GM13977 (cell line): ENCODE results near the gene TOR1A.
"Not testable (repeated sequence)": the region's sequence is repeated elsewhere in the genome, so short reads cannot be mapped to it uniquely, and the experiment has no call there.

ENCODE experiments used
- DNase-seq: peaks from one replicate; pipeline ENCODE4 v3.0.0; 2012; ENCODE audit warnings: low spot score
- in situ Hi-C: fragments of 300-500 bp; cut with MboI; formaldehyde crosslinking; loops from one replicate; pipeline ENCODE4 v1.12.0; 2022; ENCODE audit warnings: low sequenced_read_pairs, low pct_unique_long_range_greater_than_20kb, mixed read lengths, inconsistent platforms; ENCODE audit not compliant: unreplicated experiment
- TF ChIP-seq, protein P1 (sequence below): IDR thresholded peaks from 2 replicates; pipeline ENCODE4 v1.5.1; 2012; ENCODE audit warnings: mild to moderate bottlenecking, control low read depth; ENCODE audit not compliant: insufficient read depth; ENCODE audit errors: extremely low read depth, missing control alignments

Gene TOR1A

DNA sequence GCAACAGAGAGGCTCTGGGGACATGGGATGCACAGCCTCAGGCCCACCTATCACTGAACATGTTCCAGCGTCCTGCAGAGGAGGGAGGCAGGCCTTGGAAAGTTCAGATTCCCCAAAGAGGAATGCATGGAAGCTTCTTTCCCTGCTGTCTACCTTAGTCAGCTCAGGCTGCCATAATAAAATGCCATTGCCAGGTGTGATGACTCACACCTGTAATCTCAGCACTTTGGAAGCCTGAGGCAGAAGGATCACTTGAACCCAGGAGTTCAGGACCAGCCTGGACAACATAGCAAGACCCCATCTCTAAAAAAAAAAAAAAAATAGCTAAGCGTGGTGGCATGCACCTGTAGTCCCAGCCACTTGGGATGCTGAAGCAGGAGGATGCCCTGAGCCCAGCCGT lies 45.5 kb downstream of the TOR1A start:
- no peak for DNase-seq
- in situ Hi-C loops = loop anchor here (25.0 kb wide), 2 partner anchors 116 to 641 kb away; partner anchors contain the start of gene PRRX2
- TF ChIP-seq, protein P1, sequence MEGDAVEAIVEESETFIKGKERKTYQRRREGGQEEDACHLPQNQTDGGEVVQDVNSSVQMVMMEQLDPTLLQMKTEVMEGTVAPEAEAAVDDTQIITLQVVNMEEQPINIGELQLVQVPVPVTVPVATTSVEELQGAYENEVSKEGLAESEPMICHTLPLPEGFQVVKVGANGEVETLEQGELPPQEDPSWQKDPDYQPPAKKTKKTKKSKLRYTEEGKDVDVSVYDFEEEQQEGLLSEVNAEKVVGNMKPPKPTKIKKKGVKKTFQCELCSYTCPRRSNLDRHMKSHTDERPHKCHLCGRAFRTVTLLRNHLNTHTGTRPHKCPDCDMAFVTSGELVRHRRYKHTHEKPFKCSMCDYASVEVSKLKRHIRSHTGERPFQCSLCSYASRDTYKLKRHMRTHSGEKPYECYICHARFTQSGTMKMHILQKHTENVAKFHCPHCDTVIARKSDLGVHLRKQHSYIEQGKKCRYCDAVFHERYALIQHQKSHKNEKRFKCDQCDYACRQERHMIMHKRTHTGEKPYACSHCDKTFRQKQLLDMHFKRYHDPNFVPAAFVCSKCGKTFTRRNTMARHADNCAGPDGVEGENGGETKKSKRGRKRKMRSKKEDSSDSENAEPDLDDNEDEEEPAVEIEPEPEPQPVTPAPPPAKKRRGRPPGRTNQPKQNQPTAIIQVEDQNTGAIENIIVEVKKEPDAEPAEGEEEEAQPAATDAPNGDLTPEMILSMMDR = no peak

DNA sequence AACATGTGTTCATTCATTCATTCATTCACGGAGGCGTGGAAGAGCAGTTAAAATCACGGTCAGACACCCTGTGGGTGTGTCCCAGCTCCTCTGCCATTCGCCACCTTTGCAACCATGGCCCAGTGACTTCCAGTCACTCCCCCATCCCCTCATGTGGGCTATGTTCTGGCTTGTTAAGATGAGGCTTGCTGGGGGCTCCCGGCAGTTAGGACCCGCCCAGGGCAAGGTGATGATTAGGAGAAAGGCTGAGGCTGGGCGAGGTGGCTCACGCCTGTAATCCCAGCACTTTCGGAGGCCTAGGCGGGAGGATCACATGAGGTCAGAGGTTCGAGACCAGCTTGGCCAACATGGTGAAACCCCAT lies 46.2 kb downstream of the TOR1A start:
- in situ Hi-C loops = loop anchor here (25.0 kb wide), 2 partner anchors 115 to 640 kb away; partner anchors contain the start of gene PRRX2
- DNase-seq = no peak
- TF ChIP-seq, protein P1 = no peak

DNA sequence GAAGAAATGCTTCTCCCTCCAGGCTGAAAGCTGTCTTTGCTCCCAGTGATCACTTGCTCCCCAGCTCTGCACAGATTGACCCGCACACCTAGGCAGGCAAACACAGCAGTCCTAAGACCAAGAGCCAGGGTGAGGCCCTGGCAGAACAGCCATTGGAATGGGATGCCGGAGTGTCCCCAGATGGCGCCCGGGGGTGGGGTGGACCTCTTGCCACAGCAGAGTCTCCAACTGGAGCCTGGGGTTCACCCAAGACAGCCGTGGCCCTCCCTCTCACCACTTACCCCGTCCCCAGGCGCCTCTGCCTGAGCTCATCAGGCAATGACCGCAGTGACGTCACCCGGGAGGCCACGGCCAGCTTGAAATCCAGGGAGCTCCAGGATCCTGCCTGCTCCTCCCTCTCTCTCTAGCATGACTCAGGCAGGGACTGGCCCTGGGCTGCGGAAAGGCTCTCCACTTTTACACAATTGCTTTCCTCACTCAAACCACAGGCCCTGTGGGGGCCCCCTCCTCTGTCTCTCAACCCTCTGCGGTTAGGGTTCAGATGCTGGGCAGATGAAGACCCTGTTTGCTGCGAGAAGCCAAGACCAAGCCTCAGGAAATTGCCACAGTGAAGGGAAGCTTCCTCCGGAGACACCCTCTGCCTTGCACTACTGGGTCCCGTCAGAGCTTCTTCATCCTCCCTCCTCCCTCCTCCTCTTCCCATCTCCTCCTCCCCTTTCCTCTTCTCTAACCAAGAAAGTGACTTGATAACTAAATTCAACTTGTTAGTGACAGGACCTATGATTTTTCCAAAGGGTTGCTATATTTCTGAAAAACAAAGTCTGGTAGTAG lies 46.8 kb downstream of the TOR1A start:
- TF ChIP-seq, protein P1 = no peak
- in situ Hi-C loops = loop anchor here (25.0 kb wide), 2 partner anchors 115 to 640 kb away; partner anchors contain the start of gene PRRX2
- no peak for DNase-seq

DNA sequence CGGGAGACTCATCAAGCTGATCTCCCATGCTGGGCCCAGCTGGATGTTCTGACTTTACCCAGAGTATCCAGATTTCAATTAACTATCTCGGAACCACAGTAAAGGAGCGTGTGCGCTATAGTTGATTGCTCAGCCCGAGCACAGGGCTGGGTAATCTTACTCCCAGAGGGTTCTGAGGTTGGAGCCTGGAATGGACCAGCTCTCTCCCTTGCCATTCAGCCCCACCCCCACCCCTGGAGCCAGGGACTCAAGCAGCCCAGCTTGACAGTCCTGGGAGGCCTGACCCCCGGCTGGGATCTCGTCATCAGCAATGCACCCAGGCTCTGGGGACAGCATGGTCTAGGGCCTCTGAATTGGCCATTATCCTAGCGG lies 47.4 kb downstream of the TOR1A start:
- in situ Hi-C loops = loop anchor here (25.0 kb wide), 2 partner anchors 114 to 639 kb away; partner anchors contain the start of gene PRRX2
- no peak for DNase-seq
- TF ChIP-seq, protein P1 = no peak

DNA sequence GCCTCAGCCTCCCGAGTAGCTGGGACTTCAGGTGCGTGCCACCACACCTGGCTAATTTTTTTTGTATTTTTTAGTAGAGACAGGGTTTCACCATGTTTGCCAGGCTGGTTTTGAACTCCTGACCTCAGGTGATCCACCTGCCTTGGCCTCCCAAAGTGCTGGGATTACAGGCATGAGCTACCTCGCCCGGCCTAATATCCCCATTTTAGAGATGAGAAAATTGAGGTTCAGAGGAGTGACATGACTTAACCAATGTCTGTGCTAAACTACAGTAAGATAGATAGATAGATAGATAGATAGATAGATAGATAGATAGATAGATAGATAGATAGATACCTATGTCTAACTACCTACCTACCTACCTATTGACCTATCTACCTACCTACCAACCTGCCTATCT lies 47.8 kb downstream of the TOR1A start:
- in situ Hi-C loops = loop anchor here (25.0 kb wide), 2 partner anchors 114 to 639 kb away; partner anchors contain the start of gene PRRX2
- not testable (repeated sequence) for DNase-seq

DNA sequence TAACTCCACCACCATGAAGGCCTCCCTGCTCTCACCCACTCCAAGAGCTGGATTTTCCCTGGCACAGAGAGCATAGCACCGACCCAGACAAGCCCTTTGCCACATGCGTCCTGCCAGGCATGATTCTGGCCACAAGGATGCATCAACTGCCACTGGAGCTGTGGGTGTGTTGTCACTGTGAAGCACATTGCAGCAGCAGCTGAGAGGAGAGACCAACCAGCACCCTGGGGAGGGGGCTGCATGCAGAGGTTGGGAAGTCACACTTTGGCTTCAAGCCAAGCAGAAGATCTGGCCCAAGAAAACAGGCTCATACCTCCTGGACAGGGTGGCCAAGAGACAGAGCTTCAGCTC lies 48.5 kb downstream of the TOR1A start:
- TF ChIP-seq, protein P1 = no peak
- no peak for DNase-seq
- in situ Hi-C loops = loop anchor here (25.0 kb wide), 2 partner anchors 113 to 638 kb away; partner anchors contain the start of gene PRRX2

DNA sequence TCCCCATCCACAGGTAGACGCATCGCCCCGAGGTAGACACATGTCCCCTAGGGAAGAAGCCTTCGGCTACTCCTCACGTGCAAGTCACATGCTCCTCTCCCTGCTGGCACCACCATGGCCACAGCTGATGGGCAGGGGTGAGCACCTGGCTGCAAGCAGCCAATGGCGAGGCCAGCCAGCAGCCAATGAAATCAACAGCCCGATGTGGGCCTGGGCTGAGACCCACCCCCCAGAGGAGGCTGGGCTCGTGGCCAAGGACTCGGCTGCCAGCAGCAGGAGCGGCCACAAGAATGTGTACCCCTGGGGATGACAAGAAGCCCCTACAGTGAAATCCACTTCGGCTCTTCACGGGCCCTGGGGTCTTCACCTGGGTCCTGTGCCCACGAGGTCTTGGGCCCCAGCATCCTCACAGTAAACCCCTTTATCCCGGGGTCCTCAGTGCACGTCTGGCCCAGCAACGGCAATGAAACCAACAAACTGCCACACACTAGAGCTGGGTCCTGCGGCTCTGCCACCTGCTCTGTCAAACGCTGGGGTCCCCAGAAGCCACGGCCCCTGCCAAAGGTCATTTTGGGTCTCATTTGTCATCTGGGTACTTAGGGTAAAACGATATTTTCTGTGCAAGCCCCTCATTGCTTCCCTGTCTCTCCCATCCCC lies 49.0 kb downstream of the TOR1A start:
- in situ Hi-C loops = loop anchor here (25.0 kb wide), 2 partner anchors 113 to 638 kb away; partner anchors contain the start of gene PRRX2
- TF ChIP-seq, protein P1 = no peak
- no peak for DNase-seq
